HG03280 (cell line): ENCODE data around the gene RFESD.

Source experiments
- ATAC-seq: cut with Tn5 transposase; IDR thresholded peaks from one replicate; pipeline ENCODE4 v1.9.1; 2021; ENCODE audit warnings: mild to moderate bottlenecking, moderate library complexity; ENCODE audit not compliant: unreplicated experiment

Gene RFESD

GRCh38 chr5:95660060-95660459, 13.5 kb downstream of the RFESD start:
- ATAC-seq: no peak

GRCh38 chr5:95662946-95663345, 16.4 kb downstream of the RFESD start:
- no peak for ATAC-seq

- ATAC-seq: no peak
Observed at GRCh38 chr5:95664204-95664786, 17.7 kb downstream of the RFESD start.

- ATAC-seq: no peak
Observed at GRCh38 chr5:95667061-95667618, 20.6 kb downstream of the RFESD start.

GRCh38 chr5:95667678-95668077, 21.1 kb downstream of the RFESD start:
- no peak for ATAC-seq

DNA sequence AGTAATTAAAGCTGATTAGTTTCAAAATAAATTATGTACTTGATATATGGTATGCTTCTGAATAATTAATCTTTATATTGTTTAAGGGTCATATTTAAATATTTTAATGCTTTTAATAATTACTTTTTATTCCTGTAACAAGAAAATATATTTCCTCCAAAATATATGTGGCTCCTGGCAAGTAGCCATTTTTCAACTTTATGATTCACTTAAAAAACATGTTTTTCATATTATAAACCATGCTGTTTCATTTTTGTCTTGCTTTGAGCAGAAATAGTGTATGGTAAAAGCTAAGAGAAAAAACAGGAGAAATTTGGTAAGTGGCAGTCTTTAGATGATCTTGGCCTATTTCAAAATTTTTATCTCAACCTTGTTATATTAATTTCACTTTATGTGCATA, 21.6 kb downstream of the RFESD start:
- ATAC-seq: no peak

GRCh38 chr5:95668728-95669127, 22.2 kb downstream of the RFESD start:
- no peak for ATAC-seq

DNA sequence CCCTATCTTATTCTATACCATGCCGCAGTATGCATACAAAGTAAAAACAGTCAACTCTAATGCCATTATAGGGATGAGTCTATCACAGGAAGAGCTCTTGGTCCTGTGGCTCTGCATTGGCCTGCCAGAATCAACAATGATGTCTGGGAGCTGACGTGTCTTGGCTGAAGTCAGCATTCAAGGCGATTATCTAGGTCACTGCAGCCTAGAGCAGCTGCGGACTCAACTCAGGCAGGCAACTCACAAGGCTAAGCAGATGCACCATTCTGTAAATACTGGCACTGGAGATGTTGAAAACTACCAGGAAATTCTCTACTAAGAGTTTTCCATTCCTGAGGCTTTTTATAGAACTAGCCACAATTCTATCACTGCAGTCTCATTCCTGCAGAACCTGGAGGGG, 23.0 kb downstream of the RFESD start:
- ATAC-seq: no peak

- ATAC-seq: no peak
Observed at GRCh38 chr5:95669985-95670384, 23.4 kb downstream of the RFESD start.

- ATAC-seq: no peak
Observed at GRCh38 chr5:95670568-95670967, 24.0 kb downstream of the RFESD start.

- no peak for ATAC-seq
Observed at GRCh38 chr5:95671826-95672225, 25.2 kb downstream of the RFESD start.

GRCh38 chr5:95672641-95673040, 26.1 kb downstream of the RFESD start:
- no peak for ATAC-seq

GRCh38 chr5:95673081-95673480, 26.5 kb downstream of the RFESD start:
- ATAC-seq: no peak

DNA sequence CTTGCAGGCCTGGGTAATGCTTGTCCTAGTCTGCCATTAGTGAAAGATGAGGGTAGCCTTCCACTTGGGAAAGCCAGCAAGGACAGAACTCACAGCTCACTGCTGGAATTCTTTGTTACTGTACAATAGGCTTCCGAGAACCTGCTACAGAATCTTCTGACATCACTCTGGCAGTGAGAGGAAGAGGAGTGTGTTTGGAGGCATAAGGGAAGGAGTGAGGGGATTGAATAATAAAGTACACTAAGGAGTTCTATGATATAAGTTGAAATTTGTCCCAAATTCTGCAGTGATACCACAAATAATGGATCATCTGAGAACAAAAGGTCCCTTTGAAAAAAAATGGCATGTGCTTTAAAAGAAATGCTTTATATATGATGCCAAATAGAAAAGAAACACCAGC, 36.3 kb downstream of the RFESD start, which contains the start of gene SPATA9:
SPATA9 (minus strand) TSS at position 101 of the 400 bp plus-strand sequence. CDS start 137 bp downstream, outside the sequence.
- ATAC-seq: no peak

DNA sequence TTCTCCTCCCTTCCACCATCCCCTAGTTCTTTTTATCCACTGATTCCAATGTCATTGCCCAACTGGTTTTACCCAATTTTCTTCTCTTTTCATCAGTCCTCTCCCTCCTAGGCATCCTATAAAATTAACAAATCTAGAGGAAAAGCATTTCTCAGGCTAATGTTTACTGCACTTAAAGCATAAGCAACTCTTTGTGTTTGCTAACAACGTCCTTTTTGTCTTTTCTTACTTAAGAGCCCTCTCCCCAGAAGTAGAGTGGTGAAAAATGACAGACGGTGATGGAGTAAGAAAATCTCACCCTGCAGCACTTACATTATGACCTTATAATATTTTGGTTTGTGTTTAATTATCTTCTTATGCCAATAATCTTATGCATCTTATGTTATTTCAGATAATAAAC, 37.8 kb downstream of the RFESD start:
- no peak for ATAC-seq

- no peak for ATAC-seq
Observed at GRCh38 chr5:95686651-95687050, 40.1 kb downstream of the RFESD start.

DNA sequence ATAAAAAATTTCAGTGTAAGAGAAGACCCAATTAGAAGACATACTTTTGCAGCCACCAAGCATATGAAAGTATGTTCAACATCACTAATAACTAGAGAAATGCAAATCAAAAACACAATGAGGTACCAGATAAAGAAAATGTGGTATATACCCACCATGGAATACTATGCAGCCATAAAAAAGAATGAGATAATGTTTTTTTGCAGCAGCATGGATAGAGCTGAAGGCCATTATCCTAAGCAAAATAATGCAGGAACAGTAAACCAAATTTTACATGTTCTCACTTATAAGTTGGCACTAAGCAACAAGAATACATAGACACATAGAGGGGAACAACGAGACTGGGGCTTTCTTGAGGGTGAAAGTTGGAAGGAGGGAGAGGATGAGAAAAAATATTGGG, 43.1 kb downstream of the RFESD start:
- ATAC-seq: no peak

GRCh38 chr5:95690333-95690732, 43.8 kb downstream of the RFESD start:
- no peak for ATAC-seq

- no peak for ATAC-seq
Observed at GRCh38 chr5:95697781-95698681, 51.5 kb downstream of the RFESD start.

DNA sequence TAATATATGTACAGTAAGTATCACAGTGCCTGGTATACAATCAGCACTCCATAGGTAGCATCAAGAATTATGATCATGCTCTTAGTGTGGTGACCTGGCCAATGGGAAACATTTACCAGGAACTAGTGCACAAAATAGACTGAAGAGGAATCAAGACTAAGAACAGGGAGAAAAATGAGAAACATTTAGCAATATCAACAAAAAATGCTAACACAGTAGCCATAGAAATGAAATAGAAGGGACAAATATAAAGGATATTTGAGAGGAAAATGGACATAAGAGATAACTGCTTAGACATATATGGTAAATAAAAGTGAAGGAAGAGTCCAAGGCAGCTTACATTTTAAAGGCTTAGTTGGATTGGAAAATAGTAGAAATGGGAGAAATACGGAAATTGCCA, 52.8 kb downstream of the RFESD start:
- ATAC-seq: no peak

- ATAC-seq: no peak
Observed at GRCh38 chr5:95701074-95701473, 54.5 kb downstream of the RFESD start.

DNA sequence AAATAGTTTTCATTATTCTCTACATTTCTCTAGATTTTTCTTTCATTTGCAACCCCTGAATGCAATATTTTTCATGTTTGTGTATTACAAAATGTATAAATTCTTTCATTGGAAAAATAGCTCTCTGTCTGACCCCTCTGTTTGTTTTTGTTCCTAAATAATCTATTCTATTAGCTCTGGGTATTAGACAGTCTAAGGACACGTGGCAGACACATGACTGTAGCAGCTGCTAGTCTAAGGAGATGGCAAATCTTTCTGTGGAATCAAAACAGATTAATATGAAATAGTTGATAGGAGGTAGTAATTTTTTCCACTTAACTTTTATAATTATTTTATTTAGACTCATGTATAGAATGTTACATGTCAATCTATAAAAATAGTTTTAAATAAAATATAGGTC, 57.6 kb downstream of the RFESD start:
- no peak for ATAC-seq
